Right atrium auricular region (tissue), 2 donors: ENCODE measurements around the gene FZD10. TPM values are rescaled to one million over a fixed set of nuclear protein-coding genes. Genes with fewer than 3 reads are reported as not detected.

Source experiments
- DNase-seq: peaks from one replicate; pipeline ENCODE4 v3.0.0-alpha.2; 2019; ENCODE audit warnings: low spot score
- H3K27ac ChIP-seq, 2 donors: fragments of 200-600 bp; sonication (generic); 1 replicate in 1 of 2; 2 replicates in 1 of 2; pipeline ENCODE4 v1.5.1; 2016 to 2019
- H3K27me3 ChIP-seq, 2 donors: fragments of 200-600 bp; sonication (generic); one replicate each; pipeline versions ENCODE4 v1.5.1 to v1.6.0; 2017 to 2019
- H3K36me3 ChIP-seq: fragments of 200-600 bp; sonication (generic); one replicate; pipeline ENCODE4 v1.5.1; 2016
- H3K4me1 ChIP-seq, 2 donors: fragments of 200-600 bp; sonication (generic); one replicate each; pipeline versions ENCODE4 v1.5.1 to v1.6.0; 2017 to 2019
- H3K4me3 ChIP-seq, 2 donors: fragments of 200-600 bp; sonication (generic); 1 replicate in 1 of 2; 2 replicates in 1 of 2; pipeline ENCODE4 v1.5.1; 2017 to 2019; ENCODE audit warnings: mild to moderate bottlenecking in 1 of 2, moderate library complexity in 1 of 2
- H3K9me3 ChIP-seq, 2 donors: fragments of 200-600 bp; sonication (generic); one replicate each; pipeline ENCODE4 v1.5.1; 2019
- CTCF ChIP-seq, 2 donors: fragments of 200-600 bp; sonication (generic); IDR thresholded peaks; one replicate each; pipeline ENCODE4 v1.5.1; 2019; ENCODE audit warnings: antibody characterized with exemption in 2 of 2
- total RNA-seq, 2 donors: library from RNA; depleted of rRNA; stranded (reverse); fragments of >200 nt; gene quantifications; one replicate each; pipeline ENCODE4 v1.1.0, GENCODE V29; 2016

The FZD10 gene
- total RNA-seq, 2 donors from 2014 or later: 0.19 to 0.28 TPM

GRCh38 chr12:130156652-130157275, 5.5 kb upstream of the FZD10 start:
- DNase-seq: no peak
- H3K27ac ChIP-seq: no peak overlapping the region
- H3K4me1 ChIP-seq: peaks cover 0 to 17% of the 10 kb centered on the region in 2 donors
- no peaks in the 10 kb centered on the region for H3K9me3 ChIP-seq
- no peaks in the 10 kb centered on the region for H3K36me3 ChIP-seq
- no peak for TF ChIP-seq CTCF (IDR thresholded peaks at IDR 0.05)
- no peak overlapping the region for H3K4me3 ChIP-seq
- H3K27me3 ChIP-seq: peaks cover 10 to 13% of the 10 kb centered on the region in 2 donors

GRCh38 chr12:130157998-130158753, 4.1 kb upstream of the FZD10 start:
- Histone ChIP-seq H3K36me3 (no peaks in the 10 kb centered on the region), H3K27ac (no peak overlapping the region), H3K27me3 (peaks cover 10 to 23% of the 10 kb centered on the region in 2 donors), H3K9me3 (no peaks in the 10 kb centered on the region), H3K4me3 (no peak overlapping the region), H3K4me1 (peaks cover 0 to 29% of the 10 kb centered on the region in 2 donors)
- TF ChIP-seq CTCF (IDR thresholded peaks at IDR 0.05): no peak
- no peak for DNase-seq

- no peak for TF ChIP-seq CTCF (IDR thresholded peaks at IDR 0.05)
- no peak overlapping the region for H3K4me3 ChIP-seq
- DNase-seq: no peak
- no peaks in the 10 kb centered on the region for H3K36me3 ChIP-seq
- H3K4me1 ChIP-seq: peaks cover 0 to 31% of the 10 kb centered on the region in 2 donors
- H3K9me3 ChIP-seq: no peaks in the 10 kb centered on the region
- peaks cover 10 to 29% of the 10 kb centered on the region in 2 donors for H3K27me3 ChIP-seq
- no peak overlapping the region for H3K27ac ChIP-seq
Observed at GRCh38 chr12:130158754-130159059, 3.6 kb upstream of the FZD10 start.

- TF ChIP-seq CTCF (IDR thresholded peaks at IDR 0.05): no peak
- peaks cover 10 to 32% of the 10 kb centered on the region in 2 donors for H3K27me3 ChIP-seq
- no peaks in the 10 kb centered on the region for H3K9me3 ChIP-seq
Observed at GRCh38 chr12:130160306-130160705, 2.0 kb upstream of the FZD10 start.

GRCh38 chr12:130160711-130161231, 1.5 kb upstream of the FZD10 start:
- Histone ChIP-seq H3K4me1 (peaks cover 0 to 31% of the 10 kb centered on the region in 2 donors), H3K36me3 (no peaks in the 10 kb centered on the region), H3K4me3 (peak overlapping the region in 1 of 2 donors; percentile 46), H3K9me3 (no peaks in the 10 kb centered on the region), H3K27me3 (peaks cover 10 to 32% of the 10 kb centered on the region in 2 donors), H3K27ac (no peak overlapping the region)
- DNase-seq: no peak
- no peak for TF ChIP-seq CTCF (IDR thresholded peaks at IDR 0.05)

More at GRCh38 chr12:130160306-130160705, 2.0 kb upstream of the FZD10 start:
- H3K4me3 ChIP-seq: peak overlapping the region in 1 of 2 donors; percentile 46
- DNase-seq: no peak
- peaks cover 0 to 31% of the 10 kb centered on the region in 2 donors for H3K4me1 ChIP-seq
- no peak overlapping the region for H3K27ac ChIP-seq
- no peaks in the 10 kb centered on the region for H3K36me3 ChIP-seq
